ENCODE results near the gene PLPPR5.

- TF ChIP-seq EP300 (IDR thresholded peaks at IDR 0.05) = no peak
- no peak for TF ChIP-seq CTCF (IDR thresholded peaks at IDR 0.05)
Observed at GRCh38 chr1:98903726-98904125, 100.9 kb downstream of the PLPPR5 start.
